Hepatocyte (in vitro differentiated cells): ENCODE data around the gene SEPTIN5. TPM values are rescaled to one million over a fixed set of nuclear protein-coding genes. Genes with fewer than 3 reads are reported as not detected.
A peak's percentile ranks its signal among the peaks of the same experiment; 100 is the strongest.

Experiments used
- DNase-seq: peaks from one replicate; pipeline ENCODE4 v3.0.0-alpha.2; 2016; ENCODE audit warnings: low spot score
- H2AFZ ChIP-seq: fragments of 200-600 bp; sonication (generic); 2 replicates; pipeline ENCODE4 v1.6.0; 2016; ENCODE audit warnings: antibody characterized with exemption, mild to moderate bottlenecking
- H3K27ac ChIP-seq: fragments of 200-600 bp; sonication (generic); 2 replicates; pipeline ENCODE4 v1.5.1; 2016; ENCODE audit warnings: mild to moderate bottlenecking
- H3K27me3 ChIP-seq: fragments of 200-600 bp; sonication (generic); 2 replicates; pipeline ENCODE4 v1.6.1; 2016
- H3K36me3 ChIP-seq: fragments of 200-600 bp; sonication (generic); replicated peaks from 2 replicates; pipeline ENCODE4 v1.5.1; 2016; ENCODE audit warnings: low read depth; ENCODE audit not compliant: insufficient read depth
- H3K4me1 ChIP-seq: fragments of 200-600 bp; sonication (generic); 2 replicates; pipeline ENCODE4 v1.5.1; 2016; ENCODE audit warnings: mild to moderate bottlenecking, moderate library complexity; ENCODE audit not compliant: insufficient read depth
- H3K4me2 ChIP-seq: fragments of 200-600 bp; sonication (generic); 2 replicates; pipeline ENCODE4 v1.6.0; 2016
- H3K4me3 ChIP-seq: fragments of 200-600 bp; sonication (generic); 2 replicates; pipeline ENCODE4 v1.5.1; 2016; ENCODE audit warnings: mild to moderate bottlenecking
- H3K79me2 ChIP-seq: fragments of 200-600 bp; sonication (generic); 2 replicates; pipeline ENCODE4 v1.6.0; 2017; ENCODE audit warnings: mild to moderate bottlenecking
- H3K9me2 ChIP-seq: fragments of 200-600 bp; sonication (generic); replicated peaks from 2 replicates; pipeline ENCODE4 v1.6.0; 2017; ENCODE audit warnings: mild to moderate bottlenecking; ENCODE audit not compliant: insufficient read depth
- H3K9me3 ChIP-seq: fragments of 200-600 bp; sonication (generic); 2 replicates; pipeline ENCODE4 v1.5.1; 2016; ENCODE audit warnings: low read depth, mild to moderate bottlenecking
- H4K20me1 ChIP-seq: fragments of 200-600 bp; sonication (generic); 2 replicates; pipeline ENCODE4 v1.6.0; 2016; ENCODE audit warnings: mild to moderate bottlenecking; ENCODE audit not compliant: insufficient read depth, poor library complexity, severe bottlenecking
- CTCF ChIP-seq: fragments of 200-600 bp; sonication (generic); IDR thresholded peaks from 2 replicates; pipeline ENCODE4 v1.5.1; 2016; ENCODE audit warnings: antibody characterized with exemption, mild to moderate bottlenecking; ENCODE audit not compliant: poor library complexity
- EZH2 ChIP-seq: fragments of 200-600 bp; sonication (generic); IDR thresholded peaks from 2 replicates; pipeline ENCODE4 v1.6.1; 2016; ENCODE audit warnings: antibody characterized with exemption, mild to moderate bottlenecking, borderline replicate concordance
- EZH2phosphoT487 ChIP-seq: fragments of 200-600 bp; sonication (generic); IDR thresholded peaks from one replicate; pipeline ENCODE4 v1.6.1; 2018; ENCODE audit warnings: antibody characterized with exemption, mild to moderate bottlenecking, low read depth, moderate library complexity; ENCODE audit not compliant: unreplicated experiment, severe bottlenecking
- whole genome bisulfite sequencing: methylation state at CpG from one replicate; pipeline ENCODE4 v1.1.6; 2016; ENCODE audit warnings: low lambda C conversion rate; ENCODE audit errors: missing lambda C conversion rate; 5-methylcytosine and 5-hydroxymethylcytosine counted together
- polyA plus RNA-seq: library from polyadenylated mRNA; unstranded; fragments of >200 nt; fragmentation: Nextera tagmentation; extraction: Ambion mirVana; gene quantifications from 2 replicates; pipeline ENCODE4 v1.2.1, GENCODE V29; 2016
- total RNA-seq: library from RNA; depleted of rRNA; stranded (reverse); fragments of >200 nt; gene quantifications from 2 replicates; pipeline ENCODE4 v1.2.3, GENCODE V29; 2014

The SEPTIN5 gene
- total and polyA plus RNA-seq, 2 experiments from 2014 or later = 9.4 to 10.0 TPM

DNA sequence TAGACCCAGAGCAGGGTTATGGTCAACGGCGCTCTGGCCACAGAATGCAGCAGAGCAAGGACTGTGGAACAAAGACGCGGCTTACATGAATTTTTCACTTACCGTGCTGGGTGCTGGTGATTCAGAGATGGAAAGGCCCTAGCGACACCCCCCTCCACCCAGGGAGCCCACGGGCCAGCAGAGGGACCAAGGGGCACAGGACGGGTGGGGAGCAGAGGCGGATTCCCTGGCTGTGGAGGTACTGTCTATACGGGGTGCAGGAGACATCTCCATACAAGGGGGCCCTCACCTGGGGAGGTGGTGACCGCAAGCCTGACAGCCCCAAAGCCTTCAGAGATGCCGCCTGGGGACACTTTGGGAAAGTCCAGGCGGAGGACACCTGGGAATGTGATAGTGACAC is 1.1 kb upstream of the SEPTIN5 start:
- H3K27me3 ChIP-seq = peaks cover 28% of the 10 kb centered on the region
- no peak for DNase-seq
- no peaks in the 10 kb centered on the region for H4K20me1 ChIP-seq
- H3K9me3 ChIP-seq = no peaks in the 10 kb centered on the region
- 93% methylated on average over 13 of the region's 13 CpGs for WGBS
- no peak for TF ChIP-seq CTCF
- no peak for TF ChIP-seq EZH2phosphoT487
- TF ChIP-seq EZH2 = no peak
- H3K27ac ChIP-seq = no peak overlapping the region
- H3K4me3 ChIP-seq = no peak overlapping the region
- no peaks in the 10 kb centered on the region for H3K79me2 ChIP-seq
- no peaks in the 10 kb centered on the region for H3K36me3 ChIP-seq
- no peak overlapping the region for H2AFZ ChIP-seq
- H3K9me2 ChIP-seq = no peaks in the 10 kb centered on the region
- peaks cover 4% of the 10 kb centered on the region for H3K4me1 ChIP-seq
- H3K4me2 ChIP-seq = no peak overlapping the region

DNA sequence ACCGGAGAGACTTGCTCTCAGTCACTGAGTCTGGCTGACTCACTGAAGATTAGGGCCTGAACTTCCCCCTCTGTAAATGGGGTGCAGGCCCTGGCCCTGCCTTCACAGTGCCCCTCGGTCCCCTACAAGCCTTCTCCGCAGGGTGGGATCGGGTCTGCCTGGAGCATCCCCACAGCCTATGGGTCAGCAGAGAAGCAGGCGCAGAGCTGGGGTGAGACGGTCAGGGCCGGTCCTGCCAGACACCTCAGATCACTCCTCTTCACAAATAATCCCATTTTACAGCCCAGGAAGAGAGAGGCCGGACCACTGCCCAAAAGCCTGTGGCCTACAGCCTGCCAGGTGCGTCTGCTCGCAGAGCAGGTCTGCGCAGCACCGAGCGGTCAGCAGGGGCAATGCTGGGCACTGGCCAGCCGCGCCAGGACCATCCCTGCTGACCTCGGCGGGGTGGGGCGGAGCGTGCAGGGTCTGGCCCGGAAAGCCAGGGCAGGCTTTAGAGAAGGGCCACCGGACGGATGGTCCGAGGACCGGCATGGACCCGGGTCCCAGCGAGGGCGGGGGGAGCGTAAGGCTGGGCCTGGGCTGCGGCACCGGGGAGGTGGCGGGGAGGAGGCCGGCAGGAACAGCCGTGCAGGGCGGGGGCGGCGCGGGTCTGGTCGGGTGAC is 522 bp upstream of the SEPTIN5 start:
- no peaks in the 10 kb centered on the region for H3K36me3 ChIP-seq
- H3K79me2 ChIP-seq = no peaks in the 10 kb centered on the region
- no peak overlapping the region for H3K27ac ChIP-seq
- H3K27me3 ChIP-seq = peaks cover 33% of the 10 kb centered on the region
- peaks cover 8% of the 10 kb centered on the region for H3K4me1 ChIP-seq
- 40% methylated on average over 25 of the region's 38 CpGs for WGBS
- DNase-seq = peak; percentile 38
- H3K9me3 ChIP-seq = no peaks in the 10 kb centered on the region
- no peaks in the 10 kb centered on the region for H4K20me1 ChIP-seq
- H3K4me3 ChIP-seq = peak overlapping the region; percentile 26
- TF ChIP-seq EZH2phosphoT487 (no peak), CTCF (no peak), EZH2 (no peak)
- peak overlapping the region; percentile 99 for H3K4me2 ChIP-seq
- H2AFZ ChIP-seq = peak overlapping the region; percentile 68
- H3K9me2 ChIP-seq = no peaks in the 10 kb centered on the region

GRCh38 chr22:19715188-19715930 is 1.1 kb downstream of the SEPTIN5 start:
- Histone ChIP-seq H2AFZ (no peak overlapping the region), H3K27ac (no peak overlapping the region), H4K20me1 (no peaks in the 10 kb centered on the region), H3K27me3 (peaks cover 49% of the 10 kb centered on the region), H3K4me3 (no peak overlapping the region), H3K4me1 (peaks cover 13% of the 10 kb centered on the region), H3K4me2 (peak overlapping the region; percentile 99), H3K9me3 (no peaks in the 10 kb centered on the region), H3K9me2 (no peaks in the 10 kb centered on the region), H3K79me2 (no peaks in the 10 kb centered on the region), H3K36me3 (no peaks in the 10 kb centered on the region)
- no peak for TF ChIP-seq EZH2phosphoT487
- TF ChIP-seq EZH2 = no peak
- TF ChIP-seq CTCF = no peak
- WGBS = 83% methylated on average over 4 of the region's 4 CpGs
- DNase-seq = no peak
